ENCODE measurements around the gene COG7.
"Not testable (repeated sequence)": the region's sequence is repeated elsewhere in the genome, so short reads cannot be mapped to it uniquely, and the experiment has no call there.

The COG7 gene

DNA sequence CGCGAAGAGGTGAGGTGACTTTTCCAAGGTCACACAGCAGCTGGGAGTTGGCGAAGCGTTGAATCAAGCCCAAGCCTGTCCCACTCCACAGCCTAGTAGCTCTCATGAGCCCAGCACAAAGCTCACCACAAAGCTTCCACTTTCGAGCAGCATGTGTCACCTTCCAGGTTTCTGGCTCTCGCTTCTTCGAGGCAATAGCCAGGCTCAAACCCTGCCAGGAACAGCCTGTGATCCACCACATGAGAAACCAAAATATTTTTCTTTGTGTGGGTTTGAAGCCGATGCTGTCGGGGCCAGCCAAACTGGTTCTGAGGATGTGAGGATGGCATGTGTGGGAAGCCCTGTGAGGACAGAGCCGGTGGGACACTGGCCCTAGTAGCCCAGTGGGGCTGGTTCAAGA lies 68.1 kb downstream of the COG7 start:
- TF ChIP-seq, protein P1, sequence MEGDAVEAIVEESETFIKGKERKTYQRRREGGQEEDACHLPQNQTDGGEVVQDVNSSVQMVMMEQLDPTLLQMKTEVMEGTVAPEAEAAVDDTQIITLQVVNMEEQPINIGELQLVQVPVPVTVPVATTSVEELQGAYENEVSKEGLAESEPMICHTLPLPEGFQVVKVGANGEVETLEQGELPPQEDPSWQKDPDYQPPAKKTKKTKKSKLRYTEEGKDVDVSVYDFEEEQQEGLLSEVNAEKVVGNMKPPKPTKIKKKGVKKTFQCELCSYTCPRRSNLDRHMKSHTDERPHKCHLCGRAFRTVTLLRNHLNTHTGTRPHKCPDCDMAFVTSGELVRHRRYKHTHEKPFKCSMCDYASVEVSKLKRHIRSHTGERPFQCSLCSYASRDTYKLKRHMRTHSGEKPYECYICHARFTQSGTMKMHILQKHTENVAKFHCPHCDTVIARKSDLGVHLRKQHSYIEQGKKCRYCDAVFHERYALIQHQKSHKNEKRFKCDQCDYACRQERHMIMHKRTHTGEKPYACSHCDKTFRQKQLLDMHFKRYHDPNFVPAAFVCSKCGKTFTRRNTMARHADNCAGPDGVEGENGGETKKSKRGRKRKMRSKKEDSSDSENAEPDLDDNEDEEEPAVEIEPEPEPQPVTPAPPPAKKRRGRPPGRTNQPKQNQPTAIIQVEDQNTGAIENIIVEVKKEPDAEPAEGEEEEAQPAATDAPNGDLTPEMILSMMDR (IDR thresholded peaks at IDR 0.05; ENCODE audit: low read depth, low read length, missing control alignments): no peak
- peak; percentile 59 for DNase-seq (ENCODE audit: low read depth)
- in situ Hi-C loops (cut with HindIII; ENCODE audit: low sequenced_read_pairs): no loop called here
- no peak overlapping the region for H3K4me3 ChIP-seq (ENCODE audit: low read depth, low read length)

DNA sequence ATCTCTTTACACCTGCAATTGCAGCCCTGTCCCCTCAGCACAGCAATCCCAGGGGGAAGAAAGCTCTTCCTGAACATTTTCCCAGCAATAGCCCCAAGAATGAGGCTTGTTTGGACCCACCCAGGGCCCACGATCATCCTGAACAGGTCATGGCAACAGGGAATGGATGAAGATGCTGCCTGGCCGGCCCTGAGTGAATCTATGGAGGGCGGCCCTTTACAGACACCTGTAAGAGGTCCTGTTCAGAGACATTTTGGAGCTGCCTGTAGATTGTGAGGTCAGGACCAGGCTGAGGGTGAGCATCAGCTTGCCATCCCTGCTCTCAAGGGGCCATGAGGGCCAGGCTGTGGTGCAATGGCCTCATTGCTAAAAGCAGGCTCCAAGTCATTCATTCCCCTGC lies 69.1 kb downstream of the COG7 start:
- H3K4me3 ChIP-seq (ENCODE audit: low read depth, low read length): no peak overlapping the region
- no peak for DNase-seq (ENCODE audit: low read depth)
- TF ChIP-seq, protein P1 (IDR thresholded peaks at IDR 0.05; ENCODE audit: low read depth, low read length, missing control alignments): no peak
- in situ Hi-C loops (cut with HindIII; ENCODE audit: low sequenced_read_pairs): no loop called here

DNA sequence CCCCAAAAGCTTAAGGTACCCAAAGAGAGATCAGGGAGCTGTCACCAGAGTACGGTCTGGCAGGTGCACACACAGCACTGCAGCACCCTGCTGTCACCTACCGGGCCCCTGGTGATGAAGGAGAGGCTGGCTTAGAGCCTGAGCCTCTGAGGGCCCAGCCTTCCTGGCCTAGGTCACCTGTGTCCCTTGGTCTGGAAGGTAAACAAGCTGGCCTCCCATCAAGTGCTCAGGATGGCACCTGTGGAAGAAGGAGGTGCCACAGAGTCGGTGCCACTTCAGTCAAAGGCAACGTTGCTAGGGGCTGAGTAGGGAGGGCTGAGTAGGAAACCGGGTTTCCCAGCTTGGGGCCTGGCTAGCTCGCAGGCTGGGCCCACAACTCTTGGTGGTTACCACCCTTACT lies 70.7 kb downstream of the COG7 start:
- TF ChIP-seq, protein P1 (IDR thresholded peaks at IDR 0.05; ENCODE audit: low read depth, low read length, missing control alignments): no peak
- in situ Hi-C loops (cut with HindIII; ENCODE audit: low sequenced_read_pairs): no loop called here
- H3K4me3 ChIP-seq (ENCODE audit: low read depth, low read length): no peak overlapping the region
- no peak for DNase-seq (ENCODE audit: low read depth)

DNA sequence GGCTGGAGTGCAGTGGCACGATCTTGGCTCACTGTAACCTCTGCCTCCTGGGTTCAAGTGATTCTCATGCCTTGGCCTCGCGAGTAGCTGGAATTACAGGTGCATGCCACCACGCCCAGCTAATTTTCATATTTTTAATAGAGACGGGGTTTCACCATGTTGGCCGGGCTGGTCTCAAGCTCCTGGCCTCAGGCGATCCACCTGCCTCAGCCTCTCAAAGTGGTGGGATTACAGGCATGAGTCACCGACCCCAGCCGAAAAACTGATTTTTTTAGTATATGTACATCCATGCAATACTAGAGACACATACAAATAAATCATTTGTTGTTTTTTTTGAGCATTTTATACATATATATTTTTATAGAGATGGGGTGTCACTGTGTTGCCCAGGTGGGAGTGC lies 71.3 kb downstream of the COG7 start:
- in situ Hi-C loops (cut with HindIII; ENCODE audit: low sequenced_read_pairs); DNase-seq (ENCODE audit: low read depth); H3K4me3 ChIP-seq (ENCODE audit: low read depth, low read length): not testable (repeated sequence)

DNA sequence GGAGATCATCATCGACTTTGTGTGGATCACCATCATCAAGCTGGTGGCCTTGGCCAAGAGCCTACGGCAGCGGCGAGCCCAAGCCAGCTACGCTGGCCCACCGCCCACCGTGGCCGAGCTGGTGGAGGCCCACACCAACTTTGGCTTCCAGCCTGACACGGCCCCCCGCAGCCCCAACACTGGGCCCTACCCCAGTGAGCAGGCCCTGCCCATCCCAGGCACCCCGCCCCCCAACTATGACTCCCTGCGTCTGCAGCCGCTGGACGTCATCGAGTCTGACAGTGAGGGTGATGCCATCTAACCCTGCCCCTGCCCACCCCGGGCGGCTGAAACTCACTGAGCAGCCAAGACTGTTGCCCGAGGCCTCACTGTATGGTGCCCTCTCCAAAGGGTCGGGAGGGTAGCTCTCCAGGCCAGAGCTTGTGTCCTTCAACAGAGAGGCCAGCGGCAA lies 72.5 kb downstream of the COG7 start:
- in situ Hi-C loops (cut with HindIII; ENCODE audit: low sequenced_read_pairs): no loop called here
- no peak for DNase-seq (ENCODE audit: low read depth)
- TF ChIP-seq, protein P1 (IDR thresholded peaks at IDR 0.05; ENCODE audit: low read depth, low read length, missing control alignments): no peak
- H3K4me3 ChIP-seq (ENCODE audit: low read depth, low read length): no peak overlapping the region

DNA sequence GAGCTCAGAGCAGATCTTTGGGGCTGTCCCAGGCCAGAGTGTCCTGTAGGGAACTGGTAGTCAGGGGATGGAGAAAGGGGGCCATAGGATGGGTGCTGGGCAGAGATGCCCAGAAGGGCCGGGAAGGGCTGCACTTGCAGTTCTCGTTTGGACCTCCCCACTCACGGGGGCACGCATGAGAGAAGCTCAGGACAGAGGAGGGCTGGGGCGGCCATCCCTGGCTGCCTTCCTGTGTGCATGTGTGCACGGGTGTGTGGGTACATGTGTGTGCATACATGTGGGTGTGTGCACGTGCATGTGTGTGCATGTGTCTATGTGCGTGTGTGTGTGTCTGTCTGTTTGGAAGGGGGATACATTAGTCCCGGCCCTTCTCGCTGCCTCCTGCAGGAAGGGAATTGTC lies 73.3 kb downstream of the COG7 start:
- in situ Hi-C loops (cut with HindIII; ENCODE audit: low sequenced_read_pairs): no loop called here
- no peak overlapping the region for H3K4me3 ChIP-seq (ENCODE audit: low read depth, low read length)
- TF ChIP-seq, protein P1 (IDR thresholded peaks at IDR 0.05; ENCODE audit: low read depth, low read length, missing control alignments): no peak

DNA sequence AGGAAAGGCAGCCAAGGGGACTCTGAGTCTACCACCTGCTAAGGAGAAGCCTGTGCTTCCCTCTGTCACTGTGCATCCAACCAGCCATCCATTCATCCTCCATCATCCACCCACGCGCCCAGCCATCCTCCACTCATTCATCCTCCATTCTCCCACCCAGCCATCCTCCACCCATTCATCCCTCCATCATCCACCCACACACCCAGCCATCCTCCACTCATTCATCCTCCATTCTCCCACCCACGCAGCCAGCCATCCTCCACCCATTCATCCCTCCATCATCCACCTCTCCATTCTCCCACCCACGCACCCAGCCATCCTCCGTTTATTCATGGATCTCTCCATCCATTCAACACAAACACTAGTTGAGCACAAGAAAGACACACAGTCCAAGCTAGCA lies 74.1 kb downstream of the COG7 start:
- no peak for DNase-seq (ENCODE audit: low read depth)
- H3K4me3 ChIP-seq (ENCODE audit: low read depth, low read length): no peak overlapping the region
- TF ChIP-seq, protein P1 (IDR thresholded peaks at IDR 0.05; ENCODE audit: low read depth, low read length, missing control alignments): no peak
- in situ Hi-C loops (cut with HindIII; ENCODE audit: low sequenced_read_pairs): no loop called here

More for the DNA sequence above, 73.3 kb downstream of the COG7 start:
- DNase-seq (ENCODE audit: low read depth): no peak

Measured in astrocyte of the cerebellum (primary cell).